KG1 (cell line): ENCODE data around the gene EIF4G1.
"Not testable (repeated sequence)": the region's sequence is repeated elsewhere in the genome, so short reads cannot be mapped to it uniquely, and the experiment has no call there.

ENCODE experiments used
- DNase-seq: peaks from one replicate; lab custom pipeline; 2025; lab: John Stamatoyannopoulos, UW

The EIF4G1 gene

GRCh38 chr3:184334470-184335158, 20.2 kb downstream of the EIF4G1 start:
- no peak for DNase-seq

GRCh38 chr3:184335291-184335660, 20.9 kb downstream of the EIF4G1 start:
- no peak for DNase-seq

- DNase-seq, result no peak
Observed at GRCh38 chr3:184335661-184336546, 21.5 kb downstream of the EIF4G1 start.

- DNase-seq, result no peak
Observed at GRCh38 chr3:184336547-184337398, 22.4 kb downstream of the EIF4G1 start.

GRCh38 chr3:184337399-184337714, 23.0 kb downstream of the EIF4G1 start, which contains the start of gene FAM131A:
Gene FAM131A (plus strand): TSS chr3:184337600. CDS start chr3:184337631, 31 bp downstream.
- DNase-seq, result no peak

- no peak for DNase-seq
Observed at GRCh38 chr3:184337981-184338380, 23.6 kb downstream of the EIF4G1 start.

GRCh38 chr3:184338511-184338945, 24.1 kb downstream of the EIF4G1 start:
- DNase-seq, result no peak

GRCh38 chr3:184339001-184339400, 24.6 kb downstream of the EIF4G1 start:
- DNase-seq, result no peak

GRCh38 chr3:184339451-184340135, 25.2 kb downstream of the EIF4G1 start:
- DNase-seq, result not testable (repeated sequence)

GRCh38 chr3:184341925-184342324, 27.5 kb downstream of the EIF4G1 start:
- DNase-seq, result no peak

- DNase-seq, result no peak
Observed at GRCh38 chr3:184343200-184343876, 28.9 kb downstream of the EIF4G1 start.

- no peak for DNase-seq
Observed at GRCh38 chr3:184344579-184345316, 30.3 kb downstream of the EIF4G1 start.

- no peak for DNase-seq
Observed at GRCh38 chr3:184345317-184346144, 31.1 kb downstream of the EIF4G1 start.

GRCh38 chr3:184346480-184347190, 32.2 kb downstream of the EIF4G1 start:
- DNase-seq, result no peak

- DNase-seq, result no peak
Observed at GRCh38 chr3:184347321-184348056, 33.1 kb downstream of the EIF4G1 start.

GRCh38 chr3:184348057-184348382, 33.6 kb downstream of the EIF4G1 start:
- no peak for DNase-seq

GRCh38 chr3:184349563-184350470, 35.4 kb downstream of the EIF4G1 start:
- no peak for DNase-seq
